ENCODE data around the gene RNU1-2.
"Not testable (repeated sequence)": the region's sequence is repeated elsewhere in the genome, so short reads cannot be mapped to it uniquely, and the experiment has no call there.

RNU1-2 gene

DNA sequence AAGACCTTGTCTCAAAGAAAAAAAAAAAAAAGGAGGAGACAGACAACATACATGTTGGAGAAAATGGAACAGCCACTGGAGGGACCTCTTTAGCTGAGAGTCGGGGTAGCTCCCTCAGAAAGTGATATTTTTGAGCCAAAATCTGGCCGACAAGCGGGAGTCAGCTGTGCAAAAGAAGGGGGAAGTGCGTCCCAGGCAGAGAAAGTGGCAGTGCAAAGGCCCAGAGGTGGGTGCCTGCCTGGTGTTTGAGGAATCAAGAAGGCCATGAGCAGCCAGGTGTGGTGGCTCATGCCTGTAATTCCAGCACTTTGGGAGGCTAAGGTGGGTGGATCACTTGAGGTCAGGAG is 19.8 kb downstream of the RNU1-2 start:
- no peak for TF ChIP-seq ZNF274 (IDR thresholded peaks at IDR 0.05; ENCODE audit: low read depth, low read length)
- H3K4me3 ChIP-seq (ENCODE audit: low read length): no peak overlapping the region

GRCh38 chr1:16916036-16916880 is 20.5 kb downstream of the RNU1-2 start:
- not testable (repeated sequence) for H3K4me3 ChIP-seq (ENCODE audit: low read length)

- no peak for TF ChIP-seq ZNF274 (IDR thresholded peaks at IDR 0.05; ENCODE audit: low read depth, low read length)
- H3K4me3 ChIP-seq (ENCODE audit: low read length): no peak overlapping the region
These were observed 22.6 kb downstream of the RNU1-2 start for GRCh38 chr1:16918371-16918770.

DNA sequence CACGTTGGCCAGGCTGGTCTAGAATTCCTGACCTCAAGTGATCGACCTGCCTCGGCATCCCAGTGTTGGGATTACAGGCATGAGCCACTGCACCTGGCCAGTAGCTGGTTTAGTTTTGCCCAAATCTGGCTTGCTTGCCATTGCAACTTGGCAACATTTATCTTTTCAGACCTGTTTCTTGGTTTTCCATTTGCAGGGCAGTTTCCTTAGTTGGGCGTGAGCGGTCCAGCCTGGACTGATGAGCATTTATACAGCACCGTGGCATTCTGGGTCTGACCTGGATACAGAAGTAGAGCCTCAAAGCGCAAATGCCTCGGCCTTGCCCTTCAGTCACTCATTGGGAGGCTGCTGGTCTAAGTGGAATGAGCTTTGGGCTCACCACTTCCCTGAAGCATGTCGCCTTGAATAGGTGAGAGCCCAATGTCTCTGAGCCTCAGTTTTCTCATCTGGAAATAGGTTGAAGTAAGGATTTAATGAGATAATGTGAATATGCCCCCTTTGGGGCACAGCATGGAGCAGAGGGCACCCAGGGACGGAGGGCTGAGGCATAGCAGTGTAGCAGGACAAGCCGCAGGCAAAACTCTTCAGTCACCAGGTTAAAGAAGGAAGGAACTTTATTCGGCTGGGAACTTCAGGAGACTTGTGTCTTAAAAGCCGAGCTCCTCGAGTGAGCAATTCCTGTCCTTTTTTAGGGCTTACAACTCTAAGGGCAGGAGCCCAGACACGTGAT is 23.3 kb downstream of the RNU1-2 start:
- H3K4me3 ChIP-seq (ENCODE audit: low read length): not testable (repeated sequence)

GRCh38 chr1:16920951-16921350 is 25.2 kb downstream of the RNU1-2 start:
- H3K4me3 ChIP-seq (ENCODE audit: low read length): no peak overlapping the region
- no peak for TF ChIP-seq ZNF274 (IDR thresholded peaks at IDR 0.05; ENCODE audit: low read depth, low read length)

DNA sequence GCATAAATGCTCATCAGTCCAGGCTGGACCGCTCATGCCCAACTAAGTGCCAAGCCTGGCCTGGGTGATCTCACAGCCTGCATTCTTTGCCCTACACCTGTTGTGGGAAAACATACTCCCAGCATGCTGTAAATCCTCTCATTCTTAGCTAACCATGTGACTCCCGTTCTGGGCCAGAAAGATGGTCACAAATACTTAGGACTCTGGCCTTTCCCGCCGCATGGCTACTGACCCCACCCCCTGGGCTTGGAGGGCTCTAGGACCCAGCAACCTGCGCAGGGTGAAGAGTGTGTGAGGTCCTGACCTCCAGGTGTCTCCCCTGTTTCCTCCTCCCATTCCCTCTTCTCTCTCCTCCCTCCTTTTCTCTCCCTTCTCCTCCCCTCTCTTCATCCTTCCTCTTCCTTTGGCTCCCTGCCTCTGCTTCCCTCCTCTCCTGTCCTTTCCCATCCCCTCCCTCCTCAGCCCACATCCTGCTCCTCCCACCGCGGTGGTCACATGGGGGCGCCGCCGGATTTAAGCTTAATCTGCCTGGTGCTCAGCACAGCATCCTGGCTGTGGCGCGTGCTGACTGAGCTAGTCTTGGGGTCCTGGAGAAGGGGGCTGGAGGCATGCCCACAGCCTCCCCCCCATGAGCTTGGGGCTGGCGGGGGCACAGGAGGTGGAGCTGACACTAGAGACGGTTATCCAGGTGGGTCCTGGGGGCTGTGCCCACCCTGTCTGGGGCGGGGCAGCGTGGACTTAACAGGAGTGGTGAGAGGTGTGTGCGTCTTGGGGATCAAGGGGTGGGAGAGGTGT is 25.8 kb downstream of the RNU1-2 start, which contains the start of gene CROCC:
Gene CROCC (plus strand): TSS at position 541 of the 795 bp plus-strand sequence. CDS start 88 bp downstream, at position 629.
- H3K4me3 ChIP-seq (ENCODE audit: low read length): no peak within 1 kb of the TSS

DNA sequence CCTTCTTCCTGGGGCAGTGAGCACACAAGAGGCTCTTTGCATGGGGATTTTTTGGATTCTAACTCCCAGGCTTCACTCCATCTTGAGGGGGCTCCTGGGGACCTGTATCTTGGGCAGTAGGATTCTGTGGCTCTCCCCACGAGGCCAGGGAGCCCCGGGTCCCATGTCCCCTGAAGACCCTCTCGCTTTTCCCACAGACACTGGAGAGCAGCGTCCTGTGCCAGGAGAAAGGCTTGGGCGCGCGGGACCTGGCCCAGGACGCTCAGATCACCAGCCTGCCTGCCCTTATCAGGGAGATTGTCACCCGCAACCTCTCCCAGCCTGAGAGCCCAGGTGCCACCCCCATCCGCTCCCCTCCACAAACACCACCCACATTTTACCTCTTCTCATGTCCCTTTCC is 26.7 kb downstream of the RNU1-2 start:
- H3K4me3 ChIP-seq (ENCODE audit: low read length): no peak overlapping the region
- TF ChIP-seq ZNF274 (IDR thresholded peaks at IDR 0.05; ENCODE audit: low read depth, low read length): no peak

More for the DNA sequence above, 25.8 kb downstream of the RNU1-2 start, which contains the start of gene CROCC:
- TF ChIP-seq ZNF274 (IDR thresholded peaks at IDR 0.05; ENCODE audit: low read depth, low read length): no peak

- no peak overlapping the region for H3K4me3 ChIP-seq (ENCODE audit: low read length)
These were observed 27.2 kb downstream of the RNU1-2 start for GRCh38 chr1:16922885-16923431.

DNA sequence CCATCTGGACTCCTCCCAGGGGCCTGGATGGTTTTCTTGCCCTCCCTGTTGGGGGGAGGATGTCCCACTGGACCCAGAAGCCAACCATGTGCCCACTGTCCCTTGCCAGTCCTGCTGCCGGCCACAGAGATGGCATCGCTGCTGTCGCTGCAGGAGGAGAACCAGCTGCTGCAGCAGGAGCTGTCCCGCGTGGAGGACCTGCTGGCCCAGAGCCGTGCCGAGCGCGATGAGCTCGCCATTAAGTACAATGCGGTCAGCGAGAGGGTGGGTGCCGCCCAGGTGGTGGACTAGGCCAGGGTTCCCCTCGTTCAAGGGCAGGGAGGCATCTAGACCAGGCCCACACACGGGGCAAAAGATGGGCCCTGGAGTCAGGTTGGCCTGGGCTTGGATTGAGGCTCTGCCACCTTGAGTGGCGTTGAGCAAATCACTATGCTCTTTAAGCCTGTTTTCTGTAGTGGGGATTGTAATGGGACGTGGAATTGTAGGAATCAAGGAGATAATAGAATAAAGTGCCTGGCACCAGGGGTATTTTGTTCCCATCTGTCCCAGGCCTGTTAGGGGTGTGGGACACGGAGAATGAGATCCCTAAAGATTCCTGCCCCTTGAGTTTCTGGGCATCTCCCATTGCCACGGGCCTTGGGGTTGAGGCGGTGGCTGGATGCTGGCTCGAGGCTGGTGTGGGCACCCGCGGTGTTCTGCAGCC is 28.6 kb downstream of the RNU1-2 start:
- TF ChIP-seq ZNF274 (IDR thresholded peaks at IDR 0.05; ENCODE audit: low read depth, low read length): no peak
- H3K4me3 ChIP-seq (ENCODE audit: low read length): no peak overlapping the region

More at GRCh38 chr1:16922885-16923431, 27.2 kb downstream of the RNU1-2 start:
- no peak for TF ChIP-seq ZNF274 (IDR thresholded peaks at IDR 0.05; ENCODE audit: low read depth, low read length)

DNA sequence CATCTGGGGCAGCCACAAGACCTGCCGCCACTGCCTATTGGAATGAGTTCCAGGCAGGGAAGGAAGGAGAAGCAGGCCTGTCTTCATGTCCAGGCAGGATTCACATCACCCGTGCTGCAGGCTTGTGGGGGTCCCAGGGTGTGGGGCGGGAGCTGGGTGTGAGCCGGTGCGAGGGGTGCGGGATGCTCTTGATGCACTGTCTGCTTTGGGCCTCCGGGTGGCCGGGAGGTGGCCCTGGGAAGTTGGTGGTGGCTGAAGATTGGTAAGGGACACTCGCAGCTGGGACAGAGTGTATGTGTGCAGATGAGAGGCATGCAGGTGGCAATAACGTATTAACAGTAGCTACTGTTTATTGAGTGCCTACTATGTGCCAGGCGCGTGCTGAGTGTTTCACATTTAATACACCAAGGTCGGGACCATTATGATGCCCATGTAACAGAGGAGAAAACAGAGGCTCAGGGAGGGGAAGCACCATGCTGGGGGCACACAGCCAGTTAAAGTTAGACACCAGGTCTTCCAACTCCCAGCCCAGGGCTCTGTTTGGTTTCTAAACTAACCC is 29.2 kb downstream of the RNU1-2 start:
- no peak overlapping the region for H3K4me3 ChIP-seq (ENCODE audit: low read length)
- TF ChIP-seq ZNF274 (IDR thresholded peaks at IDR 0.05; ENCODE audit: low read depth, low read length): no peak

DNA sequence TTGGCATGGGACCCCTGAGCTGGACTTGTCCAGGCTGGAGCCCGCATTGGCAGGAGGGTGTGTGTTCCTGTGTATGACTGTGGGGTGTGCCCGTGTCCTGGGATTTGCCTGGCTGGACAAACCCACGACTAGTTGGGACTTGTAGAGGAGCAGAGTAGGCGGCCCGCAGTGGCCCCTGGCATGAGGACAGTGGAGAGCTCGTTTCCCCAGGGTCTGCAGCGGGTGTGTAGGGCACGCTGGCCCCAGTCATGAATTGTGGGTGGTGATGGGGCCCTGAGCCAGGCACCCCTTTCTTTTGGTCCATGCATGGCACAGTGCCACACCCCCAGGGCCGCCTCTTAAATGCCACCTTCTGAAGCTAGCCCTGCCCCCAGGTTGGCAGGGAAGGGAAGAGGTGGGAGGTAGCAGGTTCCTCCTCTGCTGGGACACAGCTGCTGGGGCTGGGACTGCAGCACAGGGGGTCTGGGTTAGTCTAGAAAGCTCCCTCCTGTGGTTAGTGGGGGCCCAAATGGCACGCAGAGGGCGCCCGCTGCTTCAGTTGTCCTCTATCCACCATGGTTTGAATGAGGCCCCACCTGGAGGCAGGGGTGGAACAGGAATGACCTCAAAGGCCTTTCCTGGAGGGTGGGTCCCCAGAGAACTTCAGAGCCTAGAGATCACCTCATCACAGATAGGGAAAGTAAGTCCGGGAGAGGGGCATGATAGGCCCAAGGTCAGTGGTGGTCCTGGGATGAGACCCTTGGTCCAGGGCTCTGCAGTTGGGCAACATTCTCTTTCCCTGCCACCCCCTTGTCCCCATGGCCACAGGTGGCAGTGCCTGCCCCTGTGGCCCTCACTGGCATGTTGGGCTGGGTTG is 30.1 kb downstream of the RNU1-2 start:
- no peak overlapping the region for H3K4me3 ChIP-seq (ENCODE audit: low read length)

DNA sequence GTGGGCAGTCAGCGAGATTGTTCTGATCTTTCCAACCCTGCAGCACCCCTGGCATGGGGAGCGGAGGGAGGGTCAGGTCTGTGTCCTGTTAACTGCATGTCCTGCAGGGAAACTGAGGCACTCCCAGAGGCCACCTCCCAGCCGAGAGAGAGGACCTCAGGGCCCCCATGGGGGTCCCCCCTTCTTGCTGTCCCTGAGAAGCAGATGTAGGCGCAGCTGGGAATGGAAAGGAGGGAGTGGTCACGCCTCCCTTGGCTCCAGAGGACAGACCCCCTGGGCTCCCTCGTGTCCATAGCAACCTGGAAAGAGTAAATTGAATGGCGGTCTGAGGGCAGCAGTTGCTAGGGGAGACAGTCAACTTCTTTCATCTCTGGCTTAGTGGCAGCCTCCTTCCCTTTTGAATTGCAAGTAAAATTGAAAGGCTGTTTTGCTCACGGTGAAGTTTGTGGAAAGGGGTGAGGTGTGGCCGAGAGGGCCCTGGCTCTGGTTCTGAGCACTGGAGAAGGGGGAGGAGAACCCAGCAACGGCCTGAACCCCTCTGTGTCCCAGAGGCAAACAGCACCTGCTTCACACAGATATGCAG is 30.8 kb downstream of the RNU1-2 start:
- TF ChIP-seq ZNF274 (IDR thresholded peaks at IDR 0.05; ENCODE audit: low read depth, low read length): no peak
- H3K4me3 ChIP-seq (ENCODE audit: low read length): no peak overlapping the region

More for the DNA sequence above, 30.1 kb downstream of the RNU1-2 start:
- TF ChIP-seq ZNF274 (IDR thresholded peaks at IDR 0.05; ENCODE audit: low read depth, low read length): no peak

Measured in GM08714 (cell line).